GM23338 (cell line): ENCODE results near the gene HOXA2.

ENCODE experiments used
- CTCF ChIP-seq, 2 experiments: fragments of 200-600 bp in 1 of 2; sonication (generic) in 1 of 2; conservative IDR thresholded peaks; 2 replicates each; pipeline versions ENCODE4 v1.5.1 to v1.6.1; 2016 to 2017; ENCODE audit warnings: antibody characterized with exemption in 2 of 2, low read depth in 2 of 2, mild to moderate bottlenecking in 2 of 2, moderate library complexity in 1 of 2
- ETS1 ChIP-seq: IDR thresholded peaks from 2 replicates; pipeline ENCODE4 v1.6.1; 2016; ENCODE audit warnings: antibody characterized with exemption
- EZH2 ChIP-seq: fragments of 200-600 bp; sonication (generic); IDR thresholded peaks from one replicate; pipeline ENCODE4 v1.8.0; 2017; ENCODE audit warnings: antibody characterized with exemption, mild to moderate bottlenecking, low read depth; ENCODE audit not compliant: unreplicated experiment
- EZH2phosphoT487 ChIP-seq: fragments of 200-600 bp; sonication (generic); IDR thresholded peaks from one replicate; pipeline ENCODE4 v1.8.1; 2018; ENCODE audit warnings: antibody characterized with exemption; ENCODE audit not compliant: unreplicated experiment
- NANOG ChIP-seq: IDR thresholded peaks from 2 replicates; pipeline ENCODE4 v1.6.1; 2016; ENCODE audit warnings: antibody characterized with exemption, borderline replicate concordance
- POLR2AphosphoS5 ChIP-seq: IDR thresholded peaks from 2 replicates; pipeline ENCODE4 v1.6.1; 2016; ENCODE audit warnings: antibody characterized with exemption, low read depth
- REST ChIP-seq: IDR thresholded peaks from one replicate; pipeline ENCODE4 v1.6.1; 2018; ENCODE audit warnings: antibody characterized with exemption; ENCODE audit not compliant: unreplicated experiment
- STAT1 ChIP-seq: IDR thresholded peaks from one replicate; pipeline ENCODE4 v1.6.1; 2016; ENCODE audit warnings: antibody characterized with exemption; ENCODE audit not compliant: unreplicated experiment
- ZNF331 ChIP-seq: fragments of 250-450 bp; sonication (Bioruptor Pico); IDR thresholded peaks from 2 replicates; pipeline ENCODE4 v1.5.0; 2020; ENCODE audit warnings: low read depth, mild to moderate bottlenecking, moderate library complexity

GRCh38 chr7:27080844-27081436 lies 21.5 kb downstream of the HOXA2 start:
- TF ChIP-seq POLR2AphosphoS5 (no peak), CTCF (conservative IDR thresholded peaks at IDR 0.05; ENCODE audit: low read depth in 2 of 2) (no peak), STAT1 (no peak), EZH2 (no peak), EZH2phosphoT487 (no peak), REST (no peak), NANOG (no peak), ZNF331 (CRISPR knock-in tag) (no peak), ETS1 (no peak)
